HG02588 (cell line): Measurements from ENCODE around the gene PALLD.
"Not testable (repeated sequence)": the region's sequence is repeated elsewhere in the genome, so short reads cannot be mapped to it uniquely, and the experiment has no call there.

Source experiments
- ATAC-seq: cut with Tn5 transposase; IDR thresholded peaks from one replicate; pipeline ENCODE4 v1.9.1; 2021; ENCODE audit warnings: mild to moderate bottlenecking, moderate library complexity; ENCODE audit not compliant: unreplicated experiment

PALLD gene

GRCh38 chr4:168490711-168491110 is 6.1 kb upstream of the PALLD start:
- ATAC-seq, result no peak

GRCh38 chr4:168491563-168491962 is 5.3 kb upstream of the PALLD start:
- ATAC-seq, result no peak

- no peak for ATAC-seq
Measured at GRCh38 chr4:168498251-168498650, 1.4 kb downstream of the PALLD start.

GRCh38 chr4:168499241-168499640 is 2.4 kb downstream of the PALLD start:
- no peak for ATAC-seq

- no peak for ATAC-seq
Measured at GRCh38 chr4:168501407-168501806, 4.6 kb downstream of the PALLD start.

- no peak for ATAC-seq
Measured at GRCh38 chr4:168502861-168503260, 6.0 kb downstream of the PALLD start.

- no peak for ATAC-seq
Measured at GRCh38 chr4:168503652-168504362, 7.0 kb downstream of the PALLD start.

GRCh38 chr4:168504526-168504925 is 7.7 kb downstream of the PALLD start:
- ATAC-seq, result no peak

- no peak for ATAC-seq
Measured at GRCh38 chr4:168506014-168506413, 9.2 kb downstream of the PALLD start.

- ATAC-seq, result no peak
Measured at GRCh38 chr4:168507178-168507815, 10.4 kb downstream of the PALLD start.

GRCh38 chr4:168508683-168509082 is 11.8 kb downstream of the PALLD start:
- no peak for ATAC-seq

- ATAC-seq, result no peak
Measured at GRCh38 chr4:168509786-168510185, 12.9 kb downstream of the PALLD start.

- ATAC-seq, result no peak
Measured at GRCh38 chr4:168511780-168512489, 15.1 kb downstream of the PALLD start.

- not testable (repeated sequence) for ATAC-seq
Measured at GRCh38 chr4:168513826-168514225, 17.0 kb downstream of the PALLD start.

- no peak for ATAC-seq
Measured at GRCh38 chr4:168514249-168514852, 17.5 kb downstream of the PALLD start.

- no peak for ATAC-seq
Measured at GRCh38 chr4:168515222-168516011, 18.6 kb downstream of the PALLD start.

- no peak for ATAC-seq
Measured at GRCh38 chr4:168516841-168517240, 20.0 kb downstream of the PALLD start.

- ATAC-seq, result no peak
Measured at GRCh38 chr4:168519576-168519975, 22.7 kb downstream of the PALLD start.

- ATAC-seq, result no peak
Measured at GRCh38 chr4:168521721-168522120, 24.9 kb downstream of the PALLD start.

GRCh38 chr4:168522356-168522755 is 25.5 kb downstream of the PALLD start:
- ATAC-seq, result no peak
